ENCODE data around the gene CCNF. TPM values are rescaled to one million over a fixed set of nuclear protein-coding genes. Genes with fewer than 3 reads are reported as not detected.

Gene CCNF
- total and polyA plus RNA-seq, 5 donors from 2014 or later: 3.3 to 6.9 (median 6.6) TPM

DNA sequence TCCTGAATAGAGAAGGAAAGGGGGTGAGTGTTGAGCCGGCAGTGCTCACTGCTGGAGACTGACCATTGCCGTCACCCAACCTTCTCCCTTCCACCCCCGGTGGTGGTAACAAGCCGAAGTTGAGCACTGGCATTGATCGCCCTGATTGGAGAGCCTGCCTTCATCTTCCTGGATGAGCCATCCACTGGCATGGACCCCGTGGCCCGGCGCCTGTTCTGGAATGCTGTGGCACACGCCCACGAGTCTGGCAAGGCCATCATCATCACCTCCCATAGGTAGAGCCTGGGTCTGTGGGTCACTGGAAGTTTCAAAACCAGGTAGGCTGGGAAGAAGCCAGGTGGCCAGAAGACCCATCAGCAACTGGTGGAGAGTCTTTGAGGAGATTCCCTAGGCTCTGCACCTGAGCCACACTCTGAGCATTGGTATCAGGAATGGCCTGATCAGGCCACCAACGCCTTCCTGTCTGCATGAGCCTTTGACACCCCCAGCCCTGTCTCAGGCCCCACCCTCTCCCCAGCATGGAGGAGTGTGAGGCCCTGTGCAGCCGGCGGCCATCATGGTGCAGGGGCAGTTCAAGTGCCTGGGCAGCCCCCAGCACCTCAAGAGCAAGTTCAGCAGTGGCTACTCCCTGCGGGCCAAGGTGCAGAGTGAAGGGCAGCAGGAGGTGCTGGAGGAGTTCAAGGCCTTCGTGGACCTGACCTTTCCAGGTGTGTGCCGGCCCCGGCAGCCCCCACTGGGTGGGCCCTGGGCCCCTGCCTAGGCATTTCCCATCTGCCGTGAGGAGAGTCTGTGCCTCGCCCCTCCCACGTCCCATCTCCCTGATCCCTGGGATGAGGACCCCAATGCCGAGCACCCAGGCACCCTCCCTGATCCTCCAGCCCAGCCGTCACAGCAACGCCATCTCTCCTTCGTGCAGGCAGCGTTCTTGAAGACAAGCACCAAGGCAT lies 4.9 kb upstream of the CCNF start:
- no peaks in the 10 kb centered on the region for H3K36me3 Mint-ChIP-seq
- peaks cover 0 to 1% (median 0%) of the 10 kb centered on the region in 7 donors for H3K9me3 Mint-ChIP-seq
- H3K27me3 Mint-ChIP-seq: peaks cover 15% of the 10 kb centered on the region
- Histone ChIP-seq H3K27me3 (ENCODE audit: control insufficient read depth, insufficient read depth, low read length) (no peaks in the 10 kb centered on the region), H3K27ac (ENCODE audit: insufficient read depth, low read length, poor library complexity, severe bottlenecking) (no peak overlapping the region), H3K4me1 (ENCODE audit: control insufficient read depth, insufficient read depth, low read length, poor library complexity, severe bottlenecking) (peaks cover 12% of the 10 kb centered on the region), H3K36me3 (ENCODE audit: control insufficient read depth, insufficient read depth, low read length) (no peaks in the 10 kb centered on the region), H3K4me3 (ENCODE audit: low read depth, low read length) (no peak overlapping the region), H3K9me3 (ENCODE audit: control insufficient read depth in 2 of 2, low read length in 2 of 2) (no peaks in the 10 kb centered on the region)
- ATAC-seq (ENCODE audit: low read depth in 2 of 2) (no peak), DNase-seq (no peak)
- no peak overlapping the region for H3K4me3 Mint-ChIP-seq
- H3K4me1 Mint-ChIP-seq: peaks cover 0 to 10% (median 2%) of the 10 kb centered on the region in 4 donors
- no peak overlapping the region for H3K27ac Mint-ChIP-seq

DNA sequence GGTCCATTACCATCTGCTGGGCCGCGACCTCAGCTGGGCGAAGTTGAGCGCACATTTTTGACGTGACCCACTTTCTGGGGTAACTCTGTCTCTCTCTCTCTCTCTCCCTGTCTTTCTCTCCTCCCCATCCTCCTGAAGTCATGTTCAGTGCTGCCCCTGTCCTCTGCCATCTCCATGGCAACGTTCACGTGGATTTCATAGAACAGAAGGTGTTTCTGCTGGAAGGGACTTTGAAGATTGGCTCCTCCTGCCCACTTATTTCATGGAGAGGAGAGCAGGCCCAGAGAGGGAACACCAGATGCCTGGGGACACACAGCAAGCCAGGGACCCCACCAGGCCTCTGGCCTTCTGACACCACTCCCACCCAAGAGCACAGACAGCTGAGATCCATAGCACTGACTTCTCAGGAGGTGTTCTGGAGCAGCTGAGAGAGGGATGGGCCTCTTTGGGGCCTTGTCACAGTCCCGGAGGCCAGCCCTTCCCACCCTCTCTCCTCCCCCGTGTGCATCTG lies 4.2 kb upstream of the CCNF start:
- no peaks in the 10 kb centered on the region for H3K27me3 ChIP-seq (ENCODE audit: control insufficient read depth, insufficient read depth, low read length)

DNA sequence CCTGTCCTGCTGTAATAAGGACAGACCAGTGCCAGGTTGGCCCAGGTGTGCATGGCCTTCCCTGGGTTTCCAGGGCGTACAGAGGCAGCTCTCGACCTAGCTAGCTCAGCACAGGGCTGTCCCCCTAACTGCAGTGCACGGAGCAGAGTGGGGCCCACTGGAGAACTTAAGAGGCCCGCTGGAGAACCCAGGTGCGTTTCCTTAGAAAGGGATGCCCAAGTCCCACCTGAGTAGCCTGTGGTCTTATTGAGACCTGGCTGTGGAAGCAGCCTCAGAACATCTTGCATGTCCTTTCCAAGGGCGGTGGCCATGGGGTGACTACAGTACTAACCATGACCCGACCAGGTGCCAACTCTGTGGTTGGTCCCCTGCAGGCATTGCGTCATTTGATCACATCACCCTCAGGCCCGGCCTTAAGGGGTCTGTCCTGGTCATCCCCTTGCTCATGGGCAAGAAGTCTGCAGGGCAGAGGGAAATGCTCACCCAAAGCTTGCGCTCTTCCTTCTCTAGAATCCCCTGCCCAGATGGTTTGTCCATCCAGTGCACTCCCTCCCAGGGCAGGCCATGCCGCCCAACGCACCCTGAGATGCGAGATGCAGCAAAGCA lies 3.3 kb upstream of the CCNF start:
- DNase-seq (no peak), ATAC-seq (ENCODE audit: low read depth in 2 of 2) (no peak)
- H3K36me3 Mint-ChIP-seq: no peaks in the 10 kb centered on the region
- no peak overlapping the region for H3K4me3 ChIP-seq (ENCODE audit: low read depth, low read length)
- no peaks in the 10 kb centered on the region for H3K36me3 ChIP-seq (ENCODE audit: control insufficient read depth, insufficient read depth, low read length)
- H3K27me3 Mint-ChIP-seq: peaks cover 7% of the 10 kb centered on the region
- H3K4me3 Mint-ChIP-seq: peak overlapping the region in 1 of 4 donors; percentile 96
- no peak overlapping the region for H3K27ac ChIP-seq (ENCODE audit: insufficient read depth, low read length, poor library complexity, severe bottlenecking)
- peaks cover 4 to 21% (median 12%) of the 10 kb centered on the region in 4 donors for H3K4me1 Mint-ChIP-seq
- H3K4me1 ChIP-seq (ENCODE audit: control insufficient read depth, insufficient read depth, low read length, poor library complexity, severe bottlenecking): peaks cover 23% of the 10 kb centered on the region
- no peaks in the 10 kb centered on the region for H3K27me3 ChIP-seq (ENCODE audit: control insufficient read depth, insufficient read depth, low read length)
- no peak overlapping the region for H3K27ac Mint-ChIP-seq
- H3K9me3 ChIP-seq (ENCODE audit: control insufficient read depth in 2 of 2, low read length in 2 of 2): no peaks in the 10 kb centered on the region
- peaks cover 0 to 1% (median 0%) of the 10 kb centered on the region in 7 donors for H3K9me3 Mint-ChIP-seq

More for the DNA sequence above, 4.2 kb upstream of the CCNF start:
- no peak overlapping the region for H3K27ac Mint-ChIP-seq
- DNase-seq (no peak), ATAC-seq (ENCODE audit: low read depth in 2 of 2) (no peak)
- no peaks in the 10 kb centered on the region for H3K9me3 ChIP-seq (ENCODE audit: control insufficient read depth in 2 of 2, low read length in 2 of 2)
- no peaks in the 10 kb centered on the region for H3K36me3 ChIP-seq (ENCODE audit: control insufficient read depth, insufficient read depth, low read length)
- H3K4me3 Mint-ChIP-seq: peak overlapping the region in 3 of 4 donors; percentile 10 to 96 (median 21)
- H3K4me3 ChIP-seq (ENCODE audit: low read depth, low read length): no peak overlapping the region
- H3K4me1 Mint-ChIP-seq: peaks cover 3 to 13% (median 5%) of the 10 kb centered on the region in 4 donors
- peaks cover 14% of the 10 kb centered on the region for H3K27me3 Mint-ChIP-seq
- no peaks in the 10 kb centered on the region for H3K36me3 Mint-ChIP-seq
- H3K9me3 Mint-ChIP-seq: peaks cover 0 to 1% (median 0%) of the 10 kb centered on the region in 7 donors
- H3K4me1 ChIP-seq (ENCODE audit: control insufficient read depth, insufficient read depth, low read length, poor library complexity, severe bottlenecking): peaks cover 18% of the 10 kb centered on the region
- no peak overlapping the region for H3K27ac ChIP-seq (ENCODE audit: insufficient read depth, low read length, poor library complexity, severe bottlenecking)

DNA sequence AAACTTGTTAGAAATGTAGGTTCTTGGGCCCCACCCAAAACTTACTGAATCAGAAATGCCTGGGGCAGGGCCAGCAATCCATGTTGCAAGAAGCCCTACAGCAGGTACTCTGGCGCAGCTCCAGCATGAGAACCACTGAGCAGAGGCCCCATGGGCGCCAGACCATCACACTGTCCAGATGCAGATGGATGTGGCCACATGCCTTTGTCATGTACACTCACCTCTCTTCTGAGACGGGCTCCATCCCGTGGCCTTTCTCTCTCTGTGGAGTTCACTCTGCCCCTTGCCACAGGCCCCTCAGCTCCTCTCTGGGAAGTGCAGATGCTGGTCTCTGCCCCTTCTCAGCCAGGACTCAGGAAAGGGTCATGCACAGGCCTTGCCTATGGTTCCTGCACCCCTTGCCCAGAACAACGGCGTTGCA lies 2.3 kb upstream of the CCNF start:
- Histone ChIP-seq H3K4me1 (ENCODE audit: control insufficient read depth, insufficient read depth, low read length, poor library complexity, severe bottlenecking) (peaks cover 23% of the 10 kb centered on the region), H3K4me3 (ENCODE audit: low read depth, low read length) (no peak overlapping the region), H3K27me3 (ENCODE audit: control insufficient read depth, insufficient read depth, low read length) (no peaks in the 10 kb centered on the region), H3K27ac (ENCODE audit: insufficient read depth, low read length, poor library complexity, severe bottlenecking) (no peak overlapping the region), H3K9me3 (ENCODE audit: control insufficient read depth in 2 of 2, low read length in 2 of 2) (no peaks in the 10 kb centered on the region), H3K36me3 (ENCODE audit: control insufficient read depth, insufficient read depth, low read length) (no peaks in the 10 kb centered on the region)
- no peak for DNase-seq
- ATAC-seq (ENCODE audit: low read depth in 2 of 2): no peak
- Mint-ChIP-seq H3K4me1 (peaks cover 4 to 21% (median 13%) of the 10 kb centered on the region in 4 donors), H3K4me3 (peak overlapping the region in 3 of 4 donors; percentile 52 to 96 (median 90)), H3K27me3 (peaks cover 6% of the 10 kb centered on the region), H3K36me3 (no peaks in the 10 kb centered on the region), H3K27ac (peak overlapping the region in 2 of 3 donors; percentile 20 to 26), H3K9me3 (peaks cover 0 to 1% (median 0%) of the 10 kb centered on the region in 7 donors)

DNA sequence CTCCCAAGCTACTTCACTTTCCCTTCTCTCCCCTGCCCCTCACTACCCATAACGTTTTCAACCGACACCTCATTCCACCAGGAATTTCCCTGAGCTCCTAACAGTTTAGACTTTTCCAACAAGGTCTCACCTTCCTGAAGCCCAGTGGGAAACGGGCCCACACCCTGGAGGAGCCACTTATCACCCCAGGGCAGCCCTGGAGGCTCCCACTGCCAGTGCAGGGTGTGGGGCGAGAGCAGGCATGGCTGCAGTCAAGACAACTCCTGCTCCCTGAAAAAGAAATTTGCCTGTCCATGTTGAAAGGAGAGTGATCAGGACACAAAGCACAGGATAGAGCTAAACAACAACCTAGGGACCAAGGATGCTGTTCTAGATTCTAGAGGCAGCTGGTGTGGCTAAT lies 1.7 kb upstream of the CCNF start:
- DNase-seq (no peak), ATAC-seq (ENCODE audit: low read depth in 2 of 2) (no peak)
- Mint-ChIP-seq H3K36me3 (no peaks in the 10 kb centered on the region), H3K4me3 (peak overlapping the region; percentile 90 to 96 (median 92)), H3K27me3 (peaks cover 6% of the 10 kb centered on the region), H3K9me3 (peaks cover 0 to 1% (median 0%) of the 10 kb centered on the region in 7 donors), H3K27ac (peak overlapping the region in 2 of 3 donors; percentile 60 to 69), H3K4me1 (peaks cover 4 to 21% (median 13%) of the 10 kb centered on the region in 4 donors)
- peaks cover 23% of the 10 kb centered on the region for H3K4me1 ChIP-seq (ENCODE audit: control insufficient read depth, insufficient read depth, low read length, poor library complexity, severe bottlenecking)
- no peaks in the 10 kb centered on the region for H3K27me3 ChIP-seq (ENCODE audit: control insufficient read depth, insufficient read depth, low read length)
- H3K27ac ChIP-seq (ENCODE audit: insufficient read depth, low read length, poor library complexity, severe bottlenecking): no peak overlapping the region
- H3K36me3 ChIP-seq (ENCODE audit: control insufficient read depth, insufficient read depth, low read length): no peaks in the 10 kb centered on the region
- no peak overlapping the region for H3K4me3 ChIP-seq (ENCODE audit: low read depth, low read length)
- no peaks in the 10 kb centered on the region for H3K9me3 ChIP-seq (ENCODE audit: control insufficient read depth in 2 of 2, low read length in 2 of 2)

DNA sequence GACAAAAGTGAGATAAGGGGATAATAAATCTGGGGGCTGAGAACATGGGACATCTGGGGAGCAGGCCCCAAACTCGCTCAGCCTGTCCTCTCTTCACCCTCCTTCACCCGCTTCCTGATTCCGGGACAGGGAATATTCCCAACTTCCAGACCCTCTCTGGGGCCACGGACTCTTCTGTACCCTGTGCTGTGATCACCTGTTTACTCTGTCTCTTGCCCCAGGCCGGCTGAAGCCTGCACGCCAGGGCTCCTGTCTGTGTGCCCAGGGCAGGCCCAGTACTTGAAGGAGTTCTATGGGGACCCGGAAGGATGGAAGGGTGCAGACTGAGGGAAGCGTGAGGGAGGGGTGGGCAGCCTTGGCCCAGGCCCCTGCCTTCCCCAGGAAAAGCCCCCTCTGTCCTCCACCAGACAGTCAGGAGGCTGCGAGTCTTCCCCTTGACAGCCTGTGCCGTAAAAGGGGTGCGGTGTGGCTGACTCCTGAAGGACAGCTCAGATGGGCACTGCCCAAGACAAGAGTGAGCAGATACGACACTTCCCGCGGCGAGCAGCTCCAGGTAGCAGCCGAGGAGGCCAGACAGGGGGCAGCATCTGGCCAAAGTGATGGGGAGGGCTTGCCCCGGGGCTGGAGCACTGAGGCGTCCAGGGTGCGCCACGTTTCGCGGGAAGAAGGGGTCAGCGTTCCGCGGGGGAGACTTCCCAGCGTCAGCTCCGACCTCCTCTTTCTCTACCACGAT lies 1.0 kb upstream of the CCNF start:
- no peaks in the 10 kb centered on the region for H3K27me3 ChIP-seq (ENCODE audit: control insufficient read depth, insufficient read depth, low read length)
- peaks cover 0 to 1% (median 0%) of the 10 kb centered on the region in 7 donors for H3K9me3 Mint-ChIP-seq
- H3K9me3 ChIP-seq (ENCODE audit: control insufficient read depth in 2 of 2, low read length in 2 of 2): no peaks in the 10 kb centered on the region
- H3K27ac ChIP-seq (ENCODE audit: insufficient read depth, low read length, poor library complexity, severe bottlenecking): peak overlapping the region; percentile 38
- H3K36me3 ChIP-seq (ENCODE audit: control insufficient read depth, insufficient read depth, low read length): peaks cover 6% of the 10 kb centered on the region
- no peak overlapping the region for H3K4me3 ChIP-seq (ENCODE audit: low read depth, low read length)
- peak overlapping the region; percentile 90 to 96 (median 92) for H3K4me3 Mint-ChIP-seq
- peaks cover 3% of the 10 kb centered on the region for H3K36me3 Mint-ChIP-seq
- peaks cover 22% of the 10 kb centered on the region for H3K4me1 ChIP-seq (ENCODE audit: control insufficient read depth, insufficient read depth, low read length, poor library complexity, severe bottlenecking)
- DNase-seq: no peak
- no peak for ATAC-seq (ENCODE audit: low read depth in 2 of 2)
- H3K4me1 Mint-ChIP-seq: peaks cover 4 to 23% (median 13%) of the 10 kb centered on the region in 4 donors
- H3K27ac Mint-ChIP-seq: peak overlapping the region; percentile 60 to 86 (median 66)
- peaks cover 6% of the 10 kb centered on the region for H3K27me3 Mint-ChIP-seq

DNA sequence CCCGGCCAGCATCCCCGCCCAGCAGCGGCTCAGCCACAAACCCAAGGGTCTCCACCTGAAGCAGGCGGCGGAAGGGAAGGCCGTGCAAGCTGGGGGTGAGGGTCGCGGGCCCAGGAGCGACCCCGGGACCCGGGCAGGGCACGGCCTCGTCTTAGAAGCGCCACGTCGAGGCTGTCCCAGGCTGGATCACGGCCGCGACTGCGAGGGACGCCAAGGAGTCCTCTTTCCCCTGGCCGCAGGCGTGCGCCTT lies 538 bp upstream of the CCNF start:
- DNase-seq (no peak), ATAC-seq (ENCODE audit: low read depth in 2 of 2) (no peak)
- H3K27ac Mint-ChIP-seq: peak overlapping the region in 2 of 3 donors; percentile 60 to 86
- no peak overlapping the region for H3K4me3 ChIP-seq (ENCODE audit: low read depth, low read length)
- H3K36me3 Mint-ChIP-seq: peaks cover 3% of the 10 kb centered on the region
- no peaks in the 10 kb centered on the region for H3K9me3 ChIP-seq (ENCODE audit: control insufficient read depth in 2 of 2, low read length in 2 of 2)
- H3K4me3 Mint-ChIP-seq: peak overlapping the region; percentile 88 to 96 (median 92)
- no peaks in the 10 kb centered on the region for H3K27me3 ChIP-seq (ENCODE audit: control insufficient read depth, insufficient read depth, low read length)
- H3K4me1 Mint-ChIP-seq: peaks cover 4 to 23% (median 13%) of the 10 kb centered on the region in 4 donors
- H3K27me3 Mint-ChIP-seq: peaks cover 6% of the 10 kb centered on the region
- H3K9me3 Mint-ChIP-seq: peaks cover 0 to 1% (median 0%) of the 10 kb centered on the region in 7 donors
- H3K36me3 ChIP-seq (ENCODE audit: control insufficient read depth, insufficient read depth, low read length): peaks cover 6% of the 10 kb centered on the region
- H3K4me1 ChIP-seq (ENCODE audit: control insufficient read depth, insufficient read depth, low read length, poor library complexity, severe bottlenecking): peaks cover 20% of the 10 kb centered on the region
- H3K27ac ChIP-seq (ENCODE audit: insufficient read depth, low read length, poor library complexity, severe bottlenecking): peak overlapping the region; percentile 38

Data from CD4-positive, CD25-positive, alpha-beta regulatory T cell (primary cell).